ENCODE results near the gene RALGPS2. TPM values are rescaled to one million over a fixed set of nuclear protein-coding genes. Genes with fewer than 3 reads are reported as not detected.

The RALGPS2 gene
- polyA plus RNA-seq, 1 experiment: 67.2 TPM

- ChIA-PET POLR2A (interaction anchor here (0.6 to 0.9 kb wide), 2 partner anchors 91 to 145 kb away, joined by 3 to 6 read pairs; no protein-coding TSS in a partner anchor), CTCF (interaction anchor here (0.7 to 3.2 kb wide), 5 partner anchors 8 to 640 kb away, joined by 3 to 14 read pairs (median 4); no protein-coding TSS in a partner anchor)
- no peak for TF ChIP-seq CTCF (IDR thresholded peaks at IDR 0.05; ENCODE audit: low read depth, low read length)
- no peak for DNase-seq (ENCODE audit: low read depth, low spot score)
- no peak overlapping the region for H3K27ac ChIP-seq (ENCODE audit: low read depth, low read length)
- no peaks in the 10 kb centered on the region for H3K27me3 ChIP-seq (ENCODE audit: control insufficient read depth, insufficient read depth, low read length)
- no peaks in the 10 kb centered on the region for H3K9me3 ChIP-seq (ENCODE audit: control insufficient read depth, insufficient read depth, low read length)
- H3K4me3 ChIP-seq (ENCODE audit: low read depth, low read length): no peak overlapping the region
Measured at GRCh38 chr1:178871551-178872320, 146.7 kb downstream of the RALGPS2 start.

DNA sequence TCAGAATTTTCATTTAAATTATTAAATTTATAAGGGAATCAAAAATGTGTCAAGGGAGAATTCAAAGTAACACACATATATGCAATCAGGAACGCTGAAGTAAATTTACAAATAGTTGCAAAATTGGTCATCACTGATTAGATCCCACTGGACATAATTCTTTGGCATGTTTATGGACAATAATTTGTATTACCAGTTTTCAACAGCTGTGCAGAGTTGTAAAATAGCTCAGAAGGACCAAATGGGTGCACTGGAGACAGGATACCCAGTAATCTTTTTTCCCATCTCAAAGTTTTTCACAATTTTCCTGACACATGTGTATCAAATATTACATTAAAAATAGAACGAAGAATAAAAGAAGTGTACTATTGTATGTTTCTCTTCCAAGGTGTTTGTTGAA is 149.9 kb downstream of the RALGPS2 start:
- DNase-seq (ENCODE audit: low read depth, low spot score): no peak
- Histone ChIP-seq H3K9me3 (ENCODE audit: control insufficient read depth, insufficient read depth, low read length) (no peaks in the 10 kb centered on the region), H3K27me3 (ENCODE audit: control insufficient read depth, insufficient read depth, low read length) (no peaks in the 10 kb centered on the region), H3K27ac (ENCODE audit: low read depth, low read length) (no peak overlapping the region), H3K4me3 (ENCODE audit: low read depth, low read length) (no peak overlapping the region)
- ChIA-PET CTCF (no interaction called here), POLR2A (no interaction called here)
- no peak for TF ChIP-seq CTCF (IDR thresholded peaks at IDR 0.05; ENCODE audit: low read depth, low read length)

DNA sequence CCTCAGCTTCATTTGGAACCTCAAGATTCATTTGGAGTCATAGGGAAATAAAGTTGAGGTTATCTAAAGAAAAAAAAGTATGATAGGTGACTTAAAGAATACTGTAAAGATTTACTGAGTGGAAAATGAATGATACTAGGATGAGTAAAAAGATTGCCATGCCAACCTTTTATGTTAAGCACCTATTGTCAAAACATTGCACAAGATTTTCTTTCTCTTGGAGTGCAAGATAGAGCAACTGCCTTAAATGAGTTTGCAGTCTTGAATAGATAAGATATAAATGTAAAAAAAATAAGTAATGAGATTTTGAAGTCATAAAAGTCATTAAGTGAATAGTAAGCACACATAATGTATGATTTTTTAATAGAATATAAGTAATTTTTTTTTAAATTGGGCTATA is 150.9 kb downstream of the RALGPS2 start:
- no peak overlapping the region for H3K4me3 ChIP-seq (ENCODE audit: low read depth, low read length)
- H3K27ac ChIP-seq (ENCODE audit: low read depth, low read length): no peak overlapping the region
- ChIA-PET POLR2A (no interaction called here), CTCF (interaction anchor here (1.4 kb wide), 1 partner anchor 127 kb away, joined by 9 read pairs; no protein-coding TSS in a partner anchor)
- no peak for TF ChIP-seq CTCF (IDR thresholded peaks at IDR 0.05; ENCODE audit: low read depth, low read length)
- no peak for DNase-seq (ENCODE audit: low read depth, low spot score)
- no peaks in the 10 kb centered on the region for H3K9me3 ChIP-seq (ENCODE audit: control insufficient read depth, insufficient read depth, low read length)
- H3K27me3 ChIP-seq (ENCODE audit: control insufficient read depth, insufficient read depth, low read length): no peaks in the 10 kb centered on the region

- CTCF ChIA-PET: interaction anchor here (1.3 to 2.0 kb wide), 3 partner anchors 125 to 376 kb away, joined by 4 to 9 read pairs (median 5); no protein-coding TSS in a partner anchor
- POLR2A ChIA-PET: no interaction called here
- H3K27me3 ChIP-seq (ENCODE audit: control insufficient read depth, insufficient read depth, low read length): no peaks in the 10 kb centered on the region
- no peak for DNase-seq (ENCODE audit: low read depth, low spot score)
- no peak overlapping the region for H3K27ac ChIP-seq (ENCODE audit: low read depth, low read length)
- TF ChIP-seq CTCF (IDR thresholded peaks at IDR 0.05; ENCODE audit: low read depth, low read length): no peak
- no peaks in the 10 kb centered on the region for H3K9me3 ChIP-seq (ENCODE audit: control insufficient read depth, insufficient read depth, low read length)
- H3K4me3 ChIP-seq (ENCODE audit: low read depth, low read length): no peak overlapping the region
Measured at GRCh38 chr1:178877896-178878295, 152.9 kb downstream of the RALGPS2 start.

GRCh38 chr1:178881950-178882349 is 156.9 kb downstream of the RALGPS2 start:
- Histone ChIP-seq H3K4me3 (ENCODE audit: low read depth, low read length) (no peak overlapping the region), H3K9me3 (ENCODE audit: control insufficient read depth, insufficient read depth, low read length) (no peaks in the 10 kb centered on the region), H3K27ac (ENCODE audit: low read depth, low read length) (no peak overlapping the region), H3K27me3 (ENCODE audit: control insufficient read depth, insufficient read depth, low read length) (no peaks in the 10 kb centered on the region)
- ChIA-PET CTCF (no interaction called here), POLR2A (no interaction called here)
- TF ChIP-seq CTCF (IDR thresholded peaks at IDR 0.05; ENCODE audit: low read depth, low read length): no peak
- no peak for DNase-seq (ENCODE audit: low read depth, low spot score)

Measured in AG04450 (cell line).